ENCODE measurements around the gene OR11G2. TPM values are rescaled to one million over a fixed set of nuclear protein-coding genes. Genes with fewer than 3 reads are reported as not detected.

Gene OR11G2
- total and polyA plus RNA-seq, 2 of the 8 experiments (the other 6 are each of a cell fraction or from before 2014, with no cell fraction given) = not detected

- no peak overlapping the region for H4K91ac ChIP-seq (replicated peaks; ENCODE audit: insufficient read length, low read length)
- H4K20me1 ChIP-seq (replicated peaks in 1 of 2; ENCODE audit: control insufficient read depth in 1 of 2, insufficient read depth in 2 of 2, low read length in 2 of 2) = no peaks in the 10 kb centered on the region
- no peak overlapping the region for H4K5ac ChIP-seq (ENCODE audit: insufficient read length, low read depth, low read length)
- peaks cover 2% of the 10 kb centered on the region; the same call in 1 of the 2 replicates for H3K23me2 ChIP-seq (ENCODE audit: low read depth, low read length)
- no peak overlapping the region for H3K56ac ChIP-seq (replicated peaks; ENCODE audit: insufficient read length, low read depth, low read length)
- H3K79me1 ChIP-seq (ENCODE audit: low read depth, low read length) = no peaks in the 10 kb centered on the region
- H2AFZ ChIP-seq (ENCODE audit: low read length) = no peak overlapping the region
- H4K8ac ChIP-seq (ENCODE audit: extremely low read depth, insufficient read depth, low read length) = no peak overlapping the region
- no peak overlapping the region for H3K4me3 ChIP-seq (ENCODE audit: extremely low read depth in 1 of 4, insufficient read depth in 2 of 4, low read depth in 3 of 4, low read length in 4 of 4)
- CTCF ChIA-PET (ENCODE audit: partially characterized antibody) = no interaction called here
- no peak overlapping the region for H3K9ac ChIP-seq (replicated peaks in 1 of 4; ENCODE audit: extremely low read depth in 1 of 4, low read depth in 3 of 4, low read length in 3 of 4)
- H3K4me1 ChIP-seq (replicated peaks in 1 of 4; ENCODE audit: control insufficient read depth in 3 of 4, insufficient read depth in 4 of 4, low read length in 3 of 4) = no peaks in the 10 kb centered on the region
- H2BK20ac ChIP-seq (ENCODE audit: low read length) = no peak overlapping the region
- no peak overlapping the region for H2BK15ac ChIP-seq (ENCODE audit: low read length)
- DNase-seq (ENCODE audit: low read depth in 1 of 2, low spot score in 2 of 2) (no peak), FAIRE-seq (no peak)
- no peak overlapping the region for H2BK120ac ChIP-seq (replicated peaks; ENCODE audit: low read depth, low read length)
- H3K9me3 ChIP-seq (ENCODE audit: insufficient read depth in 2 of 2, low read depth in 1 of 2, low read length in 1 of 2) = peaks cover 66 to 70% of the 10 kb centered on the region in 2 experiments
- no peaks in the 10 kb centered on the region for H3K79me2 ChIP-seq (ENCODE audit: control insufficient read depth in 1 of 2, insufficient read depth in 2 of 2, low read length in 2 of 2)
- no peak overlapping the region for H2AK5ac ChIP-seq (ENCODE audit: low read depth, low read length)
- POLR2A ChIA-PET (ENCODE audit: partially characterized antibody) = no interaction called here
- H3K18ac ChIP-seq (ENCODE audit: extremely low read depth, low read length) = no peak overlapping the region
- H3K27ac ChIP-seq (ENCODE audit: low read depth, low read length) = no peak overlapping the region
- H3K14ac ChIP-seq (ENCODE audit: insufficient read length) = no peak overlapping the region
- 81% methylated on average over 2 of the region's 2 CpGs; no CpG with 5 or more reads in 1 of the 2 experiments for WGBS, 2 experiments (ENCODE audit: extremely low coverage in 1 of 2, insufficient coverage in 1 of 2, insufficient read length in 1 of 2, insufficient replicate concordance in 2 of 2, low coverage in 1 of 2, low lambda C conversion rate in 2 of 2, missing lambda C conversion rate in 1 of 2)
- no peak overlapping the region for H2BK12ac ChIP-seq (ENCODE audit: low read depth, low read length)
- TF ChIP-seq CBX5 (IDR thresholded peaks at IDR 0.05; ENCODE audit: low read depth, low read length) = no peak
- H3K4me2 ChIP-seq (ENCODE audit: insufficient read depth in 1 of 2, low read depth in 2 of 2, low read length in 2 of 2) = no peak overlapping the region
- no peaks in the 10 kb centered on the region for H3K27me3 ChIP-seq (replicated peaks in 1 of 4; ENCODE audit: control insufficient read depth in 3 of 4, extremely low read depth in 1 of 4, insufficient read depth in 3 of 4, low read length in 3 of 4)
- no peak overlapping the region for H3K23ac ChIP-seq (ENCODE audit: insufficient read length)
- no peak overlapping the region for H2BK5ac ChIP-seq (ENCODE audit: low read depth, low read length)
- H3K36me3 ChIP-seq (ENCODE audit: control insufficient read depth in 2 of 4, insufficient read depth in 4 of 4, low read length in 3 of 4) = no peaks in the 10 kb centered on the region
- H3K4ac ChIP-seq (replicated peaks; ENCODE audit: insufficient read length, low read depth, low read length) = no peak overlapping the region
These were observed 10.8 kb upstream of the OR11G2 start for GRCh38 chr14:20179880-20180279.
